ENCODE results near the gene NEIL3.

DNA sequence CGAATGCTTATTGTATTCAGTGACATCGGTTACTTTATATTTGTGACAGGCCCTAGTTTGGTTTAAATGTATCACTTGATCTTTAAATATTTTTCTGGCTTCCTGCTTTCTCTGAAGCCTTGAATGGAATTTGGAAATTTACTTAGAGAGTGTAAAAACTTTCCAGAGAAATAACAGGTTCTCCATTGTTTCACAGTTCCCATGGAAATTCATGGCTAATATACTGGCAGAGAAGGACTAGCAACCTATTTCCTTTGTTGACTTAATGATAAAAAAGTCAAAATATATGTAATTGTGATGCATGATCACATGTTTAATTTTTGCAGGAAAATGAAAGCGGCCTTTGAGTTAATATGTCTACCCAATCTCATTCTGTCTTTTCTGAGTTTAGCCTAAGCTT, 13.2 kb downstream of the NEIL3 start:
- TF ChIP-seq, protein P1, sequence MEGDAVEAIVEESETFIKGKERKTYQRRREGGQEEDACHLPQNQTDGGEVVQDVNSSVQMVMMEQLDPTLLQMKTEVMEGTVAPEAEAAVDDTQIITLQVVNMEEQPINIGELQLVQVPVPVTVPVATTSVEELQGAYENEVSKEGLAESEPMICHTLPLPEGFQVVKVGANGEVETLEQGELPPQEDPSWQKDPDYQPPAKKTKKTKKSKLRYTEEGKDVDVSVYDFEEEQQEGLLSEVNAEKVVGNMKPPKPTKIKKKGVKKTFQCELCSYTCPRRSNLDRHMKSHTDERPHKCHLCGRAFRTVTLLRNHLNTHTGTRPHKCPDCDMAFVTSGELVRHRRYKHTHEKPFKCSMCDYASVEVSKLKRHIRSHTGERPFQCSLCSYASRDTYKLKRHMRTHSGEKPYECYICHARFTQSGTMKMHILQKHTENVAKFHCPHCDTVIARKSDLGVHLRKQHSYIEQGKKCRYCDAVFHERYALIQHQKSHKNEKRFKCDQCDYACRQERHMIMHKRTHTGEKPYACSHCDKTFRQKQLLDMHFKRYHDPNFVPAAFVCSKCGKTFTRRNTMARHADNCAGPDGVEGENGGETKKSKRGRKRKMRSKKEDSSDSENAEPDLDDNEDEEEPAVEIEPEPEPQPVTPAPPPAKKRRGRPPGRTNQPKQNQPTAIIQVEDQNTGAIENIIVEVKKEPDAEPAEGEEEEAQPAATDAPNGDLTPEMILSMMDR (IDR thresholded peaks at IDR 0.05; ENCODE audit: poor library complexity, severe bottlenecking), result no peak
- TF ChIP-seq EZH2 (IDR thresholded peaks at IDR 0.05; ENCODE audit: borderline replicate concordance, insufficient read depth, low read length, poor library complexity, severe bottlenecking), result no peak
- TF ChIP-seq TAF1 (IDR thresholded peaks at IDR 0.05; ENCODE audit: low read depth), result no peak
- TF ChIP-seq SMC3 (conservative IDR thresholded peaks at IDR 0.05; ENCODE audit: poor library complexity), result no peak
- no peak for TF ChIP-seq EP300 (conservative IDR thresholded peaks at IDR 0.05; ENCODE audit: poor library complexity, severe bottlenecking)

Data from neural cell (in vitro differentiated cells).